Retinal pigment epithelial cell (primary cell): ENCODE data around the gene POU2AF1.

Experiments
- DNase-seq: peaks from one replicate; pipeline ENCODE4 v3.0.0-alpha.2; 2010; ENCODE audit warnings: low read depth
- H3K4me3 ChIP-seq: 2 replicates; pipeline ENCODE4 v1.5.1; 2011; ENCODE audit warnings: mild to moderate bottlenecking, low read length, control low read depth, moderate library complexity
- CTCF ChIP-seq: conservative IDR thresholded peaks from 2 replicates; pipeline ENCODE4 v1.5.1; 2011; ENCODE audit warnings: low read depth, low read length, control low read depth, inconsistent platforms

POU2AF1 gene

GRCh38 chr11:111305876-111306275, 73.2 kb downstream of the POU2AF1 start:
- no peak overlapping the region for H3K4me3 ChIP-seq
- DNase-seq, result no peak
- no peak for TF ChIP-seq CTCF

- no peak overlapping the region for H3K4me3 ChIP-seq
- no peak for DNase-seq
- TF ChIP-seq CTCF, result no peak
These were observed 73.8 kb downstream of the POU2AF1 start for GRCh38 chr11:111305162-111305802.

GRCh38 chr11:111303461-111303860, 75.6 kb downstream of the POU2AF1 start:
- no peak for DNase-seq
- no peak overlapping the region for H3K4me3 ChIP-seq
- no peak for TF ChIP-seq CTCF

GRCh38 chr11:111302298-111302697, 76.8 kb downstream of the POU2AF1 start:
- no peak for DNase-seq
- no peak for TF ChIP-seq CTCF
- H3K4me3 ChIP-seq, result no peak overlapping the region
